EL (cell line): Measurements from ENCODE around the gene SLC27A5.
"Not testable (repeated sequence)": the region's sequence is repeated elsewhere in the genome, so short reads cannot be mapped to it uniquely, and the experiment has no call there.

Experiments
- DNase-seq: peaks from one replicate; pipeline ENCODE4 v3.0.0-alpha.2; 2016

SLC27A5 gene

DNA sequence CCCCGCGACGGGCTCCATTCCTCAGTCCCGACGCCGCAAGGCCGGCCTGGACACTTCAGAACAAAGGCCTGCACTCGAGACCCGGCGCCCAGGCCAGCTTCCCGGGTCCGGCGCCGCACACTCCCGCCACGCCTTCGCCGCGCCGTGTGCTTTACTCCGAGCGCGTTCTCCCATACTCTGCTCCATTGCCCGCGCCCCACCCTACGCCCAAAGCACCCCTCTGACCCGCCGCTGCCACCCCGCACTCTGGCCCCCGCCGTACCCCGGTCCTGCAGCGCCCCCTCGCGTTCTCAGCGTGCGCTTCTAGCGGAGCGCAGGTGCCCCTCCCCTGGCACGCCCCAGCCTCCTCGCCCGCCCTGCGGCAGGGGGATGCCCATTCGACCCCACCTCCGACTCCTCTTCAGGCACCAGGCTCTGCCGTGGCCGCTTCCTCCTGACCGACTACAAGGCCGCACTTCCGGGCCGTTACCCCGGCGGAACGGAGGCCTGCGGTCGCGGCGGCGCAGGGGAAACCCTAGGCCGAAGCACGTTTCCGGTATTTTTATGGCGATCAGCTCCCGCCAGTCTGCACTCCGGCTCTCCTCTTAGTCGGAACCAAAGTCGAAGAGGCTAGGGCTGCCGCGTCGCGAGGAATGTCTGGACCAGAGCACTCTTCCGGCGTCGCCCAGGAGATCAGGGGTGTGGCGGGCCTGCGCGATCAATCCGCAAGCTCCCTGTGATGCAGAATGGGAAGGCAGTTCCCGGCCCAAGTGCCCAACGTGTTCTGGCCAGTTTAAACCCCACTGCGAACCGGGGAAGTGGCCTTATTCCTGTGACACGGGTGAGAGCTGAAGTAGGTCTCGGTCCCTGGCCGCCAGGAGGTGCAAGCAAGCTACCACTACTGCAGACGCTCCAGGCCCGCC is 7.8 kb upstream of the SLC27A5 start, which contains the start of gene ZBTB45:
ZBTB45 (minus strand) TSS at position 456 of the 902 bp plus-strand sequence. CDS start 2,137 bp downstream, outside the sequence.
- peak; percentile 95 for DNase-seq

DNA sequence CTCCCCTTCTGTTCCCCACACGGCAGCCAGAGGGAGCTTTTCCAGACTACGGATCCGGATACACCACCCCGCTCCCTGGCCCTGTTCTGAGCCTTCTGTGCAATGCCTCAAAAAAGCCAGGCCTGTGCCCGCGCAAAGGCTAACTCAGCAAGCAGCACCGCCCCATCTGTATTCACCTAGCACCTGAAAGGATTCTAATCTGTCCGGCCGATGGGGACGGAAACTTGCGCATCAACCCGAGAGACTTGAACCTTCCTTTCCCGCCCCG is 7.2 kb upstream of the SLC27A5 start:
- peak; percentile 76 for DNase-seq

GRCh38 chr19:58518256-58519086 is 6.7 kb upstream of the SLC27A5 start:
- DNase-seq = peak; percentile 8

DNA sequence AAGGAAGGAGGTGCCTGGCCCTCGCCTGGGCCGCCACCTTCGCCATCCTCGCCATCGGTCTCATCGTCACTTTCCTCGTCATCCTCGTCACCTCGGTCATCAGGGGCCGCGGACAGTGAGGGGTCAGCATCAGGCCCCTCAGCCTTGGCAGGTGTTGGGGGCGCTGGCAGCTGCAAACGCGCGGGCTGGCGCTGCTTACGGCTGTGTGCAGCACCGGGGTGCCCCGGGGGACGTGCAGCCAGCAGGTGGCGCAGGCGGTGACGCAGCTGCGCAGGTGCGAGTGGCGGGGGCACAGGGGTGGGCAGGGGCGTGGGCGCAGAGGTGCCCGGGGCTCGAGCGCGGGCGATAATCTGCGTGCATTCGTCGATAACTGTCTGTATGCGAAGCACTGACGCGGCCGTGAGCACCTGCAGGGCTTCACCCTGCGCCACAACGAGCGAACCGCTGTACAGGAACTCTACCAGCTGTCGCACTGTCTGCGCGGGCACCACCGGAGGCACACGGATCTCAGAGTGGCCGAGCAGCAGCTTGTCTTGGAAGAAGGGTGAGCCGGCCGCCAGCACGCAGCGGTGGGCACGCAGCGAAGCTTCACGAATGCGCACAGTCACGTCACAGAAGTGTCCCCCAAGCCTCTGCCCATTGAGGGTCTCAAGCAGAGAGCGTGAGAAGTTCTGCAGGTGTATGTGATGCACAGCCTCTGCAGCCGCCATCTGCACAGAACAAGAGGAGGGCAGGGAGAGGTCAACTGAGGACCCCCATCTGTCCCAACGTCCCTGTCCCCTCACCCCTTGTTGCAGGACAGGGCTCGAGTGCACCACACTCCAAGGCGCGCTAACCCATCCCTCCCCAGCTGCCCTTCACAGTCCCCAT is 5.4 kb upstream of the SLC27A5 start:
- DNase-seq = no peak

GRCh38 chr19:58516246-58516836 is 4.5 kb upstream of the SLC27A5 start:
- no peak for DNase-seq

- no peak for DNase-seq
Observed at GRCh38 chr19:58515259-58515658, 3.5 kb upstream of the SLC27A5 start.

GRCh38 chr19:58514564-58515022 is 2.8 kb upstream of the SLC27A5 start:
- no peak for DNase-seq

DNA sequence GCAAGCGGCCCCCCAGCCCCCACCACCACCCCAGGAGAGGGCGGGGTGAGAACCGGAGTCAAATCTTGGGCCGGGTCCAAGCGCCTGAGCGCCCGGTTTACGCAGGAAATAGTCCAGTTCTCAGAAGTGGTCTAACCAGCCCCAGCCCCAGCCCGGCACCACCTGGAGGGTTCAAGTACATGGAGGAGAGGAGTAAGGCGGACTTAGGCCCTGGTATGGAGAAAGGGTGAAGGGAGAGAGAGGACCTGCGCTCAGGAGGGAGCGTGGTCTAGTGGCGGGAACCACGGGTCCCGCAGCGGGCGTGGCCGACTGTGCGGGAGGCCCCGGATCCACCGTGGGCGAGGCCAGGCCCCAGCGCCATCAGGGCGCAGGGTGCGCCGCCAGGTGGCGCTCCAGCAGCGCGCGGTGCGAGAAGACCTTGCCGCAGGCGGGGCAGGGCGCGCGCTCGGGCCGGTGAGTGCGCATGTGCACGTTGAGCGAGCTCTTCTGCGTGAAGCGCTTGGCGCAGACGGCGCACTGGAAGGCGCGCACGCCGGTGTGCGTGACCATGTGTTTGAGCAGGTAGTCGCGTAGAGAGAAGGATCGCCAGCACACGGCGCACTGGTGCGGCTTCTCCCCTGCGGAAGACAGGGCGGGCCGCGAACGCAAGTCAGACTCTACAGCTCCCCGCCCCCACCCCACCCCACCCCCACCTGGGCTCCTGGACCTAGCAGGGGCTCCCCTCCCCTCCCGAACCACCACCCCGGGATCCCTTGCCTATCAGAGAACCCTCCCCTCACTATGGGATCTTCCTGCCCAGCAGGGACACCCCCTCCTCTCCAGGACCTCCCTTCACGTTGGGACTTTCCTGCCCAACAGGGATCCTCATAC is 2.1 kb upstream of the SLC27A5 start:
- DNase-seq = peak; percentile 74

- DNase-seq = no peak
Observed at GRCh38 chr19:58513213-58513693, 1.5 kb upstream of the SLC27A5 start.

DNA sequence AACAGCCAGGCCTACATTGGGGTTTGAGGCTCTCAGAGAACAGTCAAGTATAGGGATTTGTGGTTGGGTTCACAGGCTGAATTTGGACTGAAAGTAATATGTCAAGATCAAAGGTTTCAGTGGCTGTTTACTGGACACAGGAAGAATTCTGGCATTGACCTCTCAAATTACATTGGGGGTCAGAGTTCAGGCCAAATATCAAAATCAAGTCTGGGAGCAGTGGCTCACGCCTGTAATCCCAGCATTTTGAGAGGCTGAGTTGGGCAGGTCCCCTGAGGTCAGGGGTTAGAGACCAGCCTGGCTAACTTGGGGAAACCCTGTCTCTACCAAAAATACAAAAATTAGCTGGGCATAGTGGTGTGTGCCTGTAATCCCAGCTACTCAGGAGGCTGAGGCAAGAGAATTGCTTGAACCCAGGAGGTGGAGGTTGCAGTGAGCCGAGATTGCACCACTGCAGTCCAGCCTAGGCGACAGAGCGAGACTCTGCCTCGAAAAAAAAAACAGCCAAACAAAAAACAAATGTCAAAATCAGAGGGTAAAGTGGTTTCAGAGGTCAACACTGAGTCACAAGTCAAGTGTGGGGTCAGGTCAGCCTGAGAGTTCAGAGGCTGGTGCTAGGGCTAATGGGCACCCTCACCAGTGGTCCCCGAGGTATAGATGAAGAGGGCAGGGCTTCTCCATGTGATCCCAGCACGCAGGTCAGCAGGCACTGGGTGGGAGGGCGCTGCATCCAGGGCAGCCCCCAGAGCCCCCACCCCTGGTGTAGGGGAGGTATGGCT is 1.5 kb downstream of the SLC27A5 start:
- DNase-seq = no peak

DNA sequence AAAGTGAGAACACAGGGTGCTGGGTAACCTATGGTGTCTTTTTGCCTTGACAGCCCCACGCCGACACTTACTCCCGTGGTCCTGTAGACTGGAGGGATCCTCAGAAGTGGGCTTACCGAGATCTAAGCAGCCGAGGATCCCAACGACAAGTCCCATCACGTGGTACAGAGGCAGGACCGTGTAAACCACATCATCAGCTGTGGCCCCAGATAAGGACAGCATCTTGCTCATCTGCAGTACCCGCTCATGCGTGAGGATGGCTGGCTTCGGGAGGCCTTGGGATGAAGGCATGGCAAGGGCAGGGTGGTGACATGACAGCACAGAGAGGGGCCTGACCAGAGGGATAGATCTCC is 2.1 kb downstream of the SLC27A5 start:
- DNase-seq = no peak

GRCh38 chr19:58507602-58508223 is 4.1 kb downstream of the SLC27A5 start:
- not testable (repeated sequence) for DNase-seq

- no peak for DNase-seq
Observed at GRCh38 chr19:58500242-58500641, 11.6 kb downstream of the SLC27A5 start.

DNA sequence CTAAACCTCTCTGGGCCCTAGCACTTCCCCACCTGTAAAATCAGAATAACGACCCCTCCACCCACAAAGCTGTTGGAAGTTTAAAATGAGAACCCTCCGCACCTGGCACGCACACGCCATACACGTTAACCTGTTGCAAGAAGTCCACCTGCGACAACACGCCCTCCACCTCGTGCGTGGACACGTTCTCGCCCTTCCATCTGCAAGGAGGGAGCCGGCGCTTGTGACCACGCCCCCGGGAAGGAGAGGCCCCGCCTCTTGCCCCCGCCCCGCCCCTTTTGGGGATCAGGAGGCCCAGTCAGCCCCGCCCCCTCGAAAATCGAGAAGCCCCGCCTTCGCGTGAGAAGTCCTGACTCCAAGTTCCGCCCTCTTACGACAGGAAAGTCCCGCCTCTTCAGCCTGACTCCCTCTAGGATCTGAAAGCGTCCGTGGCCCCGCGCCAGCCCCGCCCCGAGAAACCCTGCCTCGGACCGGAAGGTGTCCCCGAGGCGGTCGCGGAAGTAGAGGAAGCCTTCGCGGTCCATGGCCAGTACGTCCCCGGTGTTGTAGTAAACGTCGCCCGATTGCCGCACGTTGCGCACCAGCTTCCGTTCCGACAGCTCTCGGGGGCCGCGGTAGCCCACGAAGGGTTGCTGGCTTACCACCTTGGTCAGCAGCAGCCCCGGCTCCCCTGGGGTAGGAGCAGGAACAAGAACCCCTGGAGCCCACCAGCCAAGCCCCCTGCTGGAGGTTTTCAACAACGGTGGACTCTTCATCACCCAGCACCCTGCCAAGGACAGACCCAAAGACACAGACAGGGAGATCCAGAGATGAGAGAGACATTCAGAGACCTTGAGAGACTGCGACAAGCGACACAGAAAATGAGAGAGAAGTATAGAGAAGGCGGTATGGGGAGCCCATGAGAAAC is 12.5 kb downstream of the SLC27A5 start:
- DNase-seq = peak; percentile 99

DNA sequence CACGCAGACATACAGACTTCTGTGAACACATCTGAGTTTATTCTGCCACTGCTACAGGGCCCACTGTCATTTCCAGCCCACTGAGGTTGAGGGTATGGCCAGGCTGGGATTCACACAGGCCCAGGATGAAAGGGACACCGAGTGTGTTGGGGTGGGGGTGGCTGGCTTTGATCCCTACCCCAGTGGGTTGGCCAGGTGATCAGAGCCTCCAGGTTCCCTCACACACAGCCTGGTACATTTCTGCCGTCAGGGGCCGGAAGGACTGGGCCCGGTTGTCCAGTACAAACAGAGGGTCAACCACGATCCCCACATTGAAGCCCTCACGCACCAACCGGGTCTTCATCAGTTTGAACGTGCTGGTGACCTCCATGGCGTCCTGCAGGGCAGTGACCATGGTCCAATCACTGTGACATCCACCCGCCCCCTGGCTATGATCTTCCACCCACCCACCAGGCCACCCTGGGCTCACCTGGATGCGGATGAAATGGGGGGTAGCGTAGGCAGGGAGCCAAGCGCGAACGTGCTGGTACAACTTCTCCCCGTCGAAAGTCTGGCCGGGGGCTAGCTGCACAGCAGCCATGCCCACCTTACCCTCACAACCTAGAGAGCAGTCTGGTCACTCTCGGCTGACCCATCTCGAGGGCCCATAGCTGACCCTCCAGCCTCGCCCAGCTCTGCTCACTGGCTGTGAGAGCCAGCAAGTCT is 13.3 kb downstream of the SLC27A5 start:
- DNase-seq = no peak

DNA sequence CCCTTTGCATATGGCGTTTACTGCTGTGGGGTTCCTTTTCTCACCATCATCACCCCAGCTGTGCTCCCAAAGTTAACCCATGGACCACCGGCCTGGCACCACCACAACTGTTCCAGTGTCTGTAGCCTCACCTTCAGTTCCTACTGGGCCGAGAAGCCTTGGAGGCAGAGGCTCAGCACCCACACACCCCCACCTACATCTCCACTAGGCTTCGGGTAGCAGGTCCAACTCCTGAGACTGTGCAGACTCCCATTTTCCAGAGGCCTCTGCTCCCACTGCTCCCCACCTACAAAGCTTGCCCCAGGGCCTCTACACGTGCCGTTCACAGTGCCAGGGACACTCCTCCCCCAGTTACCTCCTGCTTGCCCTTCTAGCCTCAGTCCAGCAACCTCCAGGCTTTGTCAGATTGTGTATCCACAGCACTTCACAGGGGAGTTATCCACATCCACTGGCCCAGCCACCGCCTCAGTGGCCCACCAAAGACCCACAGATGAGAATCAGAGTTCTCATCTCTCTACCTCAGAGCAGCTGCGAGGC is 14.1 kb downstream of the SLC27A5 start:
- no peak for DNase-seq

- DNase-seq = no peak
Observed at GRCh38 chr19:58492265-58492664, 19.5 kb downstream of the SLC27A5 start.

DNA sequence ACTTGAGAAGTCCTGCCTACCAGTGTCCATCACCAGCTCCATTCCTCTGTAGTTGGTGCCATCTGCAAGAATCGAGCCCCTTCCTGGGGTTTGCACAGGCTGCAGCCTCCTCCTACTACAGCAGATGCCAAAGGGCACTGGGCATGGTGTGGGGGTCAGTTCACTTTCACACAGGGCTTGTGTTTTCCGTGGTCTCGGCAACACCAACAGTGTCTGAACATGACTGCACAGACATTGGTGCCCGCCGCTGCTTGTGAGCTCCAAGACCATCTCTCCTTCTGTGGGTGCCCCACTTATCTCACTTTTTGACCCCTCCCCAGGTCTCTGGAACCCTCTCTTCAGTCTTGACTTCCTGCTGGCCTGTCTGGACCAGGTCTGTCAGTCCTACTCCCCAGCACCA is 20.4 kb downstream of the SLC27A5 start:
- no peak for DNase-seq
